Measurements from ENCODE around the gene CFAP107. TPM values are rescaled to one million over a fixed set of nuclear protein-coding genes. Genes with fewer than 3 reads are reported as not detected.
"Not testable (repeated sequence)": the region's sequence is repeated elsewhere in the genome, so short reads cannot be mapped to it uniquely, and the experiment has no call there.

Gene CFAP107
- total RNA-seq, 1 donor from 2014 or later = 2.8 TPM

- TF ChIP-seq CTCF (IDR thresholded peaks at IDR 0.05; ENCODE audit: unreplicated experiment) = no peak
- no peaks in the 10 kb centered on the region for H3K36me3 Mint-ChIP-seq (ENCODE audit: insufficient read depth)
- H3K27me3 Mint-ChIP-seq = peaks cover 5% of the 10 kb centered on the region
- no peak overlapping the region for H3K27ac Mint-ChIP-seq
- H3K9me3 Mint-ChIP-seq (ENCODE audit: low read depth) = no peaks in the 10 kb centered on the region
- no peak overlapping the region for H3K4me3 Mint-ChIP-seq (ENCODE audit: low read depth)
- no peaks in the 10 kb centered on the region for H3K4me1 Mint-ChIP-seq (ENCODE audit: low read depth)
- no peak for DNase-seq (ENCODE audit: low spot score, unreplicated experiment)
Measured at GRCh38 chr1:12722626-12723025, 23.4 kb upstream of the CFAP107 start.

- Mint-ChIP-seq H3K4me3 (ENCODE audit: low read depth) (no peak overlapping the region), H3K4me1 (ENCODE audit: low read depth) (no peaks in the 10 kb centered on the region), H3K36me3 (ENCODE audit: insufficient read depth) (no peaks in the 10 kb centered on the region), H3K27ac (no peak overlapping the region), H3K27me3 (peaks cover 14% of the 10 kb centered on the region), H3K9me3 (ENCODE audit: low read depth) (peaks cover 13% of the 10 kb centered on the region)
- no peak for TF ChIP-seq CTCF (IDR thresholded peaks at IDR 0.05; ENCODE audit: unreplicated experiment)
- DNase-seq (ENCODE audit: low spot score, unreplicated experiment) = no peak
Measured at GRCh38 chr1:12728391-12728790, 17.6 kb upstream of the CFAP107 start.

GRCh38 chr1:12730156-12730555, 15.8 kb upstream of the CFAP107 start:
- Mint-ChIP-seq H3K4me1 (ENCODE audit: low read depth) (no peaks in the 10 kb centered on the region), H3K27ac (no peak overlapping the region), H3K4me3 (ENCODE audit: low read depth) (no peak overlapping the region)

GRCh38 chr1:12731084-12731483, 14.9 kb upstream of the CFAP107 start:
- not testable (repeated sequence) for H3K4me3 Mint-ChIP-seq (ENCODE audit: low read depth); H3K4me1 Mint-ChIP-seq (ENCODE audit: low read depth); H3K36me3 Mint-ChIP-seq (ENCODE audit: insufficient read depth); H3K27ac Mint-ChIP-seq; DNase-seq (ENCODE audit: low spot score, unreplicated experiment)
- Mint-ChIP-seq H3K9me3 (ENCODE audit: low read depth) (peaks cover 13% of the 10 kb centered on the region), H3K27me3 (peaks cover 17% of the 10 kb centered on the region)

More at GRCh38 chr1:12730156-12730555, 15.8 kb upstream of the CFAP107 start:
- TF ChIP-seq CTCF (IDR thresholded peaks at IDR 0.05; ENCODE audit: unreplicated experiment) = no peak
- H3K27me3 Mint-ChIP-seq = peaks cover 17% of the 10 kb centered on the region
- H3K9me3 Mint-ChIP-seq (ENCODE audit: low read depth) = peaks cover 13% of the 10 kb centered on the region
- H3K36me3 Mint-ChIP-seq (ENCODE audit: insufficient read depth) = no peaks in the 10 kb centered on the region
- no peak for DNase-seq (ENCODE audit: low spot score, unreplicated experiment)

- Mint-ChIP-seq H3K4me3 (ENCODE audit: low read depth) (no peak overlapping the region), H3K9me3 (ENCODE audit: low read depth) (peaks cover 12% of the 10 kb centered on the region), H3K36me3 (ENCODE audit: insufficient read depth) (no peaks in the 10 kb centered on the region), H3K27me3 (peaks cover 15% of the 10 kb centered on the region), H3K27ac (no peak overlapping the region), H3K4me1 (ENCODE audit: low read depth) (no peaks in the 10 kb centered on the region)
- no peak for TF ChIP-seq CTCF (IDR thresholded peaks at IDR 0.05; ENCODE audit: unreplicated experiment)
- no peak for DNase-seq (ENCODE audit: low spot score, unreplicated experiment)
Measured at GRCh38 chr1:12734651-12735050, 11.3 kb upstream of the CFAP107 start.

GRCh38 chr1:12738934-12739333, 7.1 kb upstream of the CFAP107 start:
- Mint-ChIP-seq H3K36me3 (ENCODE audit: insufficient read depth) (no peaks in the 10 kb centered on the region), H3K4me1 (ENCODE audit: low read depth) (no peaks in the 10 kb centered on the region), H3K4me3 (ENCODE audit: low read depth) (no peak overlapping the region), H3K9me3 (ENCODE audit: low read depth) (peaks cover 5% of the 10 kb centered on the region), H3K27ac (no peak overlapping the region), H3K27me3 (peaks cover 10% of the 10 kb centered on the region)
- DNase-seq (ENCODE audit: low spot score, unreplicated experiment) = no peak
- TF ChIP-seq CTCF (IDR thresholded peaks at IDR 0.05; ENCODE audit: unreplicated experiment) = no peak

All from progenitor cell of endocrine pancreas (in vitro differentiated cells).